ENCODE data around the gene DNAJC5. TPM values are rescaled to one million over a fixed set of nuclear protein-coding genes. Genes with fewer than 3 reads are reported as not detected.

DNAJC5 gene
- total and polyA plus RNA-seq, 9 of the 15 experiments (the other 6 are each of a cell fraction or from before 2014, with no cell fraction given) = 0.95 to 42.8 (median 23.4) TPM

DNA sequence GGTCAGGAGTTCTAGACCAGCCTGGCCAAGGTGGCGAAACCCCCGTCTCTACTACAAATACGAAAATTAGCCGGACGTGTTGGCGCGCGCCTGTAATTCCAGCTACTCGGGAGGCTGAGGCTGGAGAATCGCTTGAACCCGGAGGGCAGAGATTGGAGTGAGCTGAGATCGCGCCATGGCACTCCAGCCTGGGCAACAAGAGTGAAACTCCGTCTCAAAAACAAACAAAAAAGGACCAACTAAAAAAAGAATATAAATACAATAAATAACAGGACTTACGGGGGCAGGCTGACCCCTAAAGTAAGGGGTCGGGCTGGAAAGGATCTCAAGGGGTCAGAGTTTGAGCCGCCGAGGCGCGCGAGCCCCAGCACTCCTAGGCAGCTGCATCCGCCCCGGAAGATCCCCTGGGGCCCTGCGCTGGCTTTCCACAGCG lies 30.4 kb upstream of the DNAJC5 start (continued):
- no peak for TF ChIP-seq ZNF644 (tag; IDR thresholded peaks at IDR 0.05; ENCODE audit: low read depth)
- TF ChIP-seq, protein P1, sequence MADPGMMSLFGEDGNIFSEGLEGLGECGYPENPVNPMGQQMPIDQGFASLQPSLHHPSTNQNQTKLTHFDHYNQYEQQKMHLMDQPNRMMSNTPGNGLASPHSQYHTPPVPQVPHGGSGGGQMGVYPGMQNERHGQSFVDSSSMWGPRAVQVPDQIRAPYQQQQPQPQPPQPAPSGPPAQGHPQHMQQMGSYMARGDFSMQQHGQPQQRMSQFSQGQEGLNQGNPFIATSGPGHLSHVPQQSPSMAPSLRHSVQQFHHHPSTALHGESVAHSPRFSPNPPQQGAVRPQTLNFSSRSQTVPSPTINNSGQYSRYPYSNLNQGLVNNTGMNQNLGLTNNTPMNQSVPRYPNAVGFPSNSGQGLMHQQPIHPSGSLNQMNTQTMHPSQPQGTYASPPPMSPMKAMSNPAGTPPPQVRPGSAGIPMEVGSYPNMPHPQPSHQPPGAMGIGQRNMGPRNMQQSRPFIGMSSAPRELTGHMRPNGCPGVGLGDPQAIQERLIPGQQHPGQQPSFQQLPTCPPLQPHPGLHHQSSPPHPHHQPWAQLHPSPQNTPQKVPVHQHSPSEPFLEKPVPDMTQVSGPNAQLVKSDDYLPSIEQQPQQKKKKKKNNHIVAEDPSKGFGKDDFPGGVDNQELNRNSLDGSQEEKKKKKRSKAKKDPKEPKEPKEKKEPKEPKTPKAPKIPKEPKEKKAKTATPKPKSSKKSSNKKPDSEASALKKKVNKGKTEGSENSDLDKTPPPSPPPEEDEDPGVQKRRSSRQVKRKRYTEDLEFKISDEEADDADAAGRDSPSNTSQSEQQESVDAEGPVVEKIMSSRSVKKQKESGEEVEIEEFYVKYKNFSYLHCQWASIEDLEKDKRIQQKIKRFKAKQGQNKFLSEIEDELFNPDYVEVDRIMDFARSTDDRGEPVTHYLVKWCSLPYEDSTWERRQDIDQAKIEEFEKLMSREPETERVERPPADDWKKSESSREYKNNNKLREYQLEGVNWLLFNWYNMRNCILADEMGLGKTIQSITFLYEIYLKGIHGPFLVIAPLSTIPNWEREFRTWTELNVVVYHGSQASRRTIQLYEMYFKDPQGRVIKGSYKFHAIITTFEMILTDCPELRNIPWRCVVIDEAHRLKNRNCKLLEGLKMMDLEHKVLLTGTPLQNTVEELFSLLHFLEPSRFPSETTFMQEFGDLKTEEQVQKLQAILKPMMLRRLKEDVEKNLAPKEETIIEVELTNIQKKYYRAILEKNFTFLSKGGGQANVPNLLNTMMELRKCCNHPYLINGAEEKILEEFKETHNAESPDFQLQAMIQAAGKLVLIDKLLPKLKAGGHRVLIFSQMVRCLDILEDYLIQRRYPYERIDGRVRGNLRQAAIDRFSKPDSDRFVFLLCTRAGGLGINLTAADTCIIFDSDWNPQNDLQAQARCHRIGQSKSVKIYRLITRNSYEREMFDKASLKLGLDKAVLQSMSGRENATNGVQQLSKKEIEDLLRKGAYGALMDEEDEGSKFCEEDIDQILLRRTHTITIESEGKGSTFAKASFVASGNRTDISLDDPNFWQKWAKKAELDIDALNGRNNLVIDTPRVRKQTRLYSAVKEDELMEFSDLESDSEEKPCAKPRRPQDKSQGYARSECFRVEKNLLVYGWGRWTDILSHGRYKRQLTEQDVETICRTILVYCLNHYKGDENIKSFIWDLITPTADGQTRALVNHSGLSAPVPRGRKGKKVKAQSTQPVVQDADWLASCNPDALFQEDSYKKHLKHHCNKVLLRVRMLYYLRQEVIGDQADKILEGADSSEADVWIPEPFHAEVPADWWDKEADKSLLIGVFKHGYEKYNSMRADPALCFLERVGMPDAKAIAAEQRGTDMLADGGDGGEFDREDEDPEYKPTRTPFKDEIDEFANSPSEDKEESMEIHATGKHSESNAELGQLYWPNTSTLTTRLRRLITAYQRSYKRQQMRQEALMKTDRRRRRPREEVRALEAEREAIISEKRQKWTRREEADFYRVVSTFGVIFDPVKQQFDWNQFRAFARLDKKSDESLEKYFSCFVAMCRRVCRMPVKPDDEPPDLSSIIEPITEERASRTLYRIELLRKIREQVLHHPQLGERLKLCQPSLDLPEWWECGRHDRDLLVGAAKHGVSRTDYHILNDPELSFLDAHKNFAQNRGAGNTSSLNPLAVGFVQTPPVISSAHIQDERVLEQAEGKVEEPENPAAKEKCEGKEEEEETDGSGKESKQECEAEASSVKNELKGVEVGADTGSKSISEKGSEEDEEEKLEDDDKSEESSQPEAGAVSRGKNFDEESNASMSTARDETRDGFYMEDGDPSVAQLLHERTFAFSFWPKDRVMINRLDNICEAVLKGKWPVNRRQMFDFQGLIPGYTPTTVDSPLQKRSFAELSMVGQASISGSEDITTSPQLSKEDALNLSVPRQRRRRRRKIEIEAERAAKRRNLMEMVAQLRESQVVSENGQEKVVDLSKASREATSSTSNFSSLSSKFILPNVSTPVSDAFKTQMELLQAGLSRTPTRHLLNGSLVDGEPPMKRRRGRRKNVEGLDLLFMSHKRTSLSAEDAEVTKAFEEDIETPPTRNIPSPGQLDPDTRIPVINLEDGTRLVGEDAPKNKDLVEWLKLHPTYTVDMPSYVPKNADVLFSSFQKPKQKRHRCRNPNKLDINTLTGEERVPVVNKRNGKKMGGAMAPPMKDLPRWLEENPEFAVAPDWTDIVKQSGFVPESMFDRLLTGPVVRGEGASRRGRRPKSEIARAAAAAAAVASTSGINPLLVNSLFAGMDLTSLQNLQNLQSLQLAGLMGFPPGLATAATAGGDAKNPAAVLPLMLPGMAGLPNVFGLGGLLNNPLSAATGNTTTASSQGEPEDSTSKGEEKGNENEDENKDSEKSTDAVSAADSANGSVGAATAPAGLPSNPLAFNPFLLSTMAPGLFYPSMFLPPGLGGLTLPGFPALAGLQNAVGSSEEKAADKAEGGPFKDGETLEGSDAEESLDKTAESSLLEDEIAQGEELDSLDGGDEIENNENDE (IDR thresholded peaks at IDR 0.05; ENCODE audit: low read depth, low read length) = no peak
- TF ChIP-seq ZNF143 (CRISPR knock-in tag; IDR thresholded peaks at IDR 0.05) = no peak
- TF ChIP-seq PYGO2 (tag; IDR thresholded peaks at IDR 0.05) = no peak
- no peak for TF ChIP-seq KDM5B (IDR thresholded peaks at IDR 0.05; ENCODE audit: insufficient replicate concordance, low read depth, low read length)
- TF ChIP-seq LARP7 (IDR thresholded peaks at IDR 0.05) = peak; percentile 94
- no peak for TF ChIP-seq RAD51 (IDR thresholded peaks at IDR 0.05; ENCODE audit: borderline replicate concordance, low read depth)
- no peak for TF ChIP-seq RNF2 (IDR thresholded peaks at IDR 0.05)
- TF ChIP-seq MED1 (CRISPR knock-in tag; IDR thresholded peaks at IDR 0.05; ENCODE audit: borderline replicate concordance) = no peak
- TF ChIP-seq, protein P2, sequence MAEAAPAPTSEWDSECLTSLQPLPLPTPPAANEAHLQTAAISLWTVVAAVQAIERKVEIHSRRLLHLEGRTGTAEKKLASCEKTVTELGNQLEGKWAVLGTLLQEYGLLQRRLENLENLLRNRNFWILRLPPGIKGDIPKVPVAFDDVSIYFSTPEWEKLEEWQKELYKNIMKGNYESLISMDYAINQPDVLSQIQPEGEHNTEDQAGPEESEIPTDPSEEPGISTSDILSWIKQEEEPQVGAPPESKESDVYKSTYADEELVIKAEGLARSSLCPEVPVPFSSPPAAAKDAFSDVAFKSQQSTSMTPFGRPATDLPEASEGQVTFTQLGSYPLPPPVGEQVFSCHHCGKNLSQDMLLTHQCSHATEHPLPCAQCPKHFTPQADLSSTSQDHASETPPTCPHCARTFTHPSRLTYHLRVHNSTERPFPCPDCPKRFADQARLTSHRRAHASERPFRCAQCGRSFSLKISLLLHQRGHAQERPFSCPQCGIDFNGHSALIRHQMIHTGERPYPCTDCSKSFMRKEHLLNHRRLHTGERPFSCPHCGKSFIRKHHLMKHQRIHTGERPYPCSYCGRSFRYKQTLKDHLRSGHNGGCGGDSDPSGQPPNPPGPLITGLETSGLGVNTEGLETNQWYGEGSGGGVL (CRISPR knock-in tag; IDR thresholded peaks at IDR 0.05) = no peak
- TF ChIP-seq KLF1 (tag; IDR thresholded peaks at IDR 0.05) = no peak
- TF ChIP-seq, protein P3, sequence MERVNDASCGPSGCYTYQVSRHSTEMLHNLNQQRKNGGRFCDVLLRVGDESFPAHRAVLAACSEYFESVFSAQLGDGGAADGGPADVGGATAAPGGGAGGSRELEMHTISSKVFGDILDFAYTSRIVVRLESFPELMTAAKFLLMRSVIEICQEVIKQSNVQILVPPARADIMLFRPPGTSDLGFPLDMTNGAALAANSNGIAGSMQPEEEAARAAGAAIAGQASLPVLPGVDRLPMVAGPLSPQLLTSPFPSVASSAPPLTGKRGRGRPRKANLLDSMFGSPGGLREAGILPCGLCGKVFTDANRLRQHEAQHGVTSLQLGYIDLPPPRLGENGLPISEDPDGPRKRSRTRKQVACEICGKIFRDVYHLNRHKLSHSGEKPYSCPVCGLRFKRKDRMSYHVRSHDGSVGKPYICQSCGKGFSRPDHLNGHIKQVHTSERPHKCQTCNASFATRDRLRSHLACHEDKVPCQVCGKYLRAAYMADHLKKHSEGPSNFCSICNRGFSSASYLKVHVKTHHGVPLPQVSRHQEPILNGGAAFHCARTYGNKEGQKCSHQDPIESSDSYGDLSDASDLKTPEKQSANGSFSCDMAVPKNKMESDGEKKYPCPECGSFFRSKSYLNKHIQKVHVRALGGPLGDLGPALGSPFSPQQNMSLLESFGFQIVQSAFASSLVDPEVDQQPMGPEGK (CRISPR knock-in tag; IDR thresholded peaks at IDR 0.05; ENCODE audit: borderline replicate concordance) = no peak
- 0 out of 3 replicates have a peak, but pooled peaks of 1 of the 2 experiments have one; percentile 2 for TF ChIP-seq CBX3 (IDR thresholded peaks at IDR 0.05; ENCODE audit: borderline replicate concordance in 1 of 2, low read length in 2 of 2)
